ENCODE measurements around the gene SLC33A1. TPM values are rescaled to one million over a fixed set of nuclear protein-coding genes. Genes with fewer than 3 reads are reported as not detected.

The SLC33A1 gene
- total RNA-seq, 1 experiment from 2014 or later = 27.2 TPM

- no peaks in the 10 kb centered on the region for H3K4me1 ChIP-seq (ENCODE audit: control insufficient read depth, insufficient read depth, low read length)
- intact Hi-C loops (cut with micrococcal nuclease; ENCODE audit: unreplicated experiment) = no loop called here
- TF ChIP-seq REST (IDR thresholded peaks at IDR 0.05; ENCODE audit: insufficient read depth in 1 of 2, low read depth in 2 of 2, low read length in 1 of 2) (no peak), POLR2AphosphoS5 (IDR thresholded peaks at IDR 0.05; ENCODE audit: low read depth, low read length) (no peak), TCF7L2 (IDR thresholded peaks at IDR 0.05; ENCODE audit: low read depth, low read length) (no peak), SIN3A (IDR thresholded peaks at IDR 0.05; ENCODE audit: borderline replicate concordance, insufficient read depth, low read depth, low read length) (no peak), CTCF (IDR thresholded peaks at IDR 0.05) (no peak)
- DNase-seq (ENCODE audit: low read depth, low spot score) (no peak), ATAC-seq (no peak)
- POLR2A ChIA-PET = no interaction called here
- in situ Hi-C loops (cut with HindIII; ENCODE audit: low pct_unique_long_range_greater_than_20kb, low sequenced_read_pairs) = no loop called here
- H3K27me3 ChIP-seq (ENCODE audit: control insufficient read depth, insufficient read depth, low read length) = no peaks in the 10 kb centered on the region
- BruUV-seq (replicated peaks) = no TSS peak
- H3K4me3 ChIP-seq (ENCODE audit: low read depth in 2 of 2, low read length in 2 of 2) = no peak overlapping the region
- H3K36me3 ChIP-seq (ENCODE audit: control insufficient read depth, insufficient read depth, low read length) = no peaks in the 10 kb centered on the region
- no peak overlapping the region for H3K27ac ChIP-seq (ENCODE audit: low read length)
- CTCF ChIA-PET = no interaction called here
- H3K9me3 ChIP-seq (ENCODE audit: control insufficient read depth, insufficient read depth, low read depth, low read length) = no peaks in the 10 kb centered on the region
Measured at GRCh38 chr3:155785662-155786295, 68.4 kb downstream of the SLC33A1 start.

GRCh38 chr3:155782390-155782953 is 71.8 kb downstream of the SLC33A1 start:
- no peak for TF ChIP-seq POLR2AphosphoS5 (IDR thresholded peaks at IDR 0.05; ENCODE audit: low read depth, low read length)
- TF ChIP-seq REST (IDR thresholded peaks at IDR 0.05; ENCODE audit: insufficient read depth in 1 of 2, low read depth in 2 of 2, low read length in 1 of 2) = no peak
- TF ChIP-seq TCF7L2 (IDR thresholded peaks at IDR 0.05; ENCODE audit: low read depth, low read length) = no peak
- no peak for TF ChIP-seq SIN3A (IDR thresholded peaks at IDR 0.05; ENCODE audit: borderline replicate concordance, insufficient read depth, low read depth, low read length)
- no peak for TF ChIP-seq CTCF (IDR thresholded peaks at IDR 0.05)
- in situ Hi-C loops (cut with HindIII; ENCODE audit: low pct_unique_long_range_greater_than_20kb, low sequenced_read_pairs) (no loop called here), intact Hi-C loops (cut with micrococcal nuclease; ENCODE audit: unreplicated experiment) (no loop called here)
- Histone ChIP-seq H3K4me1 (ENCODE audit: control insufficient read depth, insufficient read depth, low read length) (no peaks in the 10 kb centered on the region), H3K27ac (ENCODE audit: low read length) (no peak overlapping the region), H3K36me3 (ENCODE audit: control insufficient read depth, insufficient read depth, low read length) (no peaks in the 10 kb centered on the region), H3K9me3 (ENCODE audit: control insufficient read depth, insufficient read depth, low read depth, low read length) (no peaks in the 10 kb centered on the region), H3K4me3 (ENCODE audit: low read depth in 2 of 2, low read length in 2 of 2) (no peak overlapping the region), H3K27me3 (ENCODE audit: control insufficient read depth, insufficient read depth, low read length) (no peaks in the 10 kb centered on the region)
- ChIA-PET POLR2A (no interaction called here), CTCF (interaction anchor here (0.6 kb wide), 1 partner anchor 621 kb away, joined by 5 read pairs; no protein-coding TSS in a partner anchor)
- DNase-seq (ENCODE audit: low read depth, low spot score) (no peak), ATAC-seq (no peak)
- no TSS peak for BruUV-seq (replicated peaks)
